NCI-H2171 (cell line): ENCODE measurements around the gene POU5F1.
A peak's percentile ranks its signal among the peaks of the same experiment; 100 is the strongest.
"Not testable (repeated sequence)": the region's sequence is repeated elsewhere in the genome, so short reads cannot be mapped to it uniquely, and the experiment has no call there.

Experiments used
- DNase-seq: peaks from one replicate; lab custom pipeline; 2025; lab: John Stamatoyannopoulos, UW

POU5F1 gene

GRCh38 chr6:31165064-31165832 is 5.2 kb downstream of the POU5F1 start:
- not testable (repeated sequence) for DNase-seq

GRCh38 chr6:31164475-31165063 is 5.9 kb downstream of the POU5F1 start:
- DNase-seq, result not testable (repeated sequence)

- no peak for DNase-seq
Measured at GRCh38 chr6:31163922-31164321, 6.6 kb downstream of the POU5F1 start.

DNA sequence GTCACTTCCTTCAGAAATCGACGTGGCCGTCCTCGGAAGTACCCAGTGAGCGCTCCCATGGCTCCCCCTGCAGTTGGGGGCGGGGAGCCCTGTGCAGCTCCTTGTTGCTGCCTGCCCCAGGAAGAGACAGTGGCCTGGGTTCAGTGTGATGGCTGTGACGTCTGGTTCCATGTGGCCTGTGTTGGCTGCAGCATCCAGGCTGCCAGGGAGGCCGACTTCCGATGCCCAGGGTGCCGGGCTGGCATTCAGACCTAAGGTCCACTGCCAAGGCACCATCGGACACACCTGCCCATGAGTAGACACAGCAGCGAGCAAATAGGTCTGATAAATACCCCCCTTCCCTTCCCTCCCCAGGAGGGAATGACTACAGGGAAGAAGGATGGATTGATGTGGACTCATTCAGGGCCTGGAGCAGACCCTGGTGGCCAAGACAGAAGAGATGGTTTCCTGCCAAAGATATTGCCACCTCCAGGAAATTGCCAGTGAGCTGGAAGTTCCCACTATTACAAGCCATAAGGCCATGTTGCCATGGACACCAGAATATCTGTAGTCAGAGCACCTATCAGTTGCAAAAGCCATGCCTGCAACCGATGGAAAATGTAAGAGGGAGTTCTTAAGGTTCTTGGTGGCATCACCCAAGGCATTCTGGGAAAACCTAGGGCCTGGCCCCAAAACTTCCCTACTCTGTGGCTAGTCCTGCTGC is 7.9 kb downstream of the POU5F1 start:
- no peak for DNase-seq

- no peak for DNase-seq
Measured at GRCh38 chr6:31161216-31162126, 9.0 kb downstream of the POU5F1 start.

DNA sequence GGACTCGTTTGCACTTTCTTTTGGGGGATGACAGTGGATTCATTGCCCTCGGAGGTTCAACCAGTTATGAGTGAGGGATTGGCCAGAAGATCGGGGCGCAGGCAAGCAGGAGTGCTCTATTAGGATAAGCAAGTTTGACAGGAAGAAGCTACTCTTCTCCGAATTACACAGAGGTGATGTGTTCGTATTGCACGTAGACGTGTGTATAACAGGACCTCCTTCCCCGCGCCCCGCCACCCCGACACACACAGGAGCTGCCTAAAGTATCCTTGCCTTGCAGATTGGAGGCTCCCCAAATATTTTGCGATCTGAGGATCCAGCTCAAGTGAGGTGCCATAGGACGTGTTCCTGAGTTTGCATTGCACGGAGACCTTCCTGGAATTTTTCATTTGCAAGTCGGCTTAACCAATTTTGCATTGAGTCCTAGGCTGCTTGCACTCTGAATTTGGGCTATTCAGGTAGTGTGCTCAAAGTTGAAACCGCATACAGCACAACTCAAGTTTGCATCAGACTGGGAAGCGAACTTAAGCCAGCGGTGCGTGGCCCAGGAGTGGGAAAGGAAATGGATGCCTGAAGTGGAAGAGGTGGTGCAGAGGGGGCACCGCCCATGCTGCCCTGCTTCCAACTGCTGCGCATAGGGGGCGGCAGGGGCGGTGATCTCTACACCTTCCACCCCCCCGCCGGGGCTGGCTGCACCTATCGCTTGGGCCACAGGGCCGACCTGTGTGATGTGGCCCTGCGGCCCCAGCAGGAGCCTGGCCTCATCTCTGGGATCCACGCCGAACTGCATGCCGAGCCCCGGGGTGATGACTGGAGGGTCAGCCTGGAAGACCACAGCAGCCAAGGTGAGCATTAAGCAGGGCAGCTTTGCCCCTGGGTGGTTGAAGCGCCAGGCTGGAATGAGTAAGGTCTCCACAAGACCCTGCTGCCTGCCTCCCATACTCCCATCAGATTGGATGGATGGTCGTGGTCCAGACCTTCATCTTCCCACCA is 11.3 kb downstream of the POU5F1 start:
- no peak for DNase-seq

- DNase-seq, result peak; percentile 98
Measured at GRCh38 chr6:31158140-31158862, 12.2 kb downstream of the POU5F1 start, which contains the start of gene TCF19. TCF19 (plus strand) TSS chr6:31158589; CDS start chr6:31159470, 881 bp downstream.

DNA sequence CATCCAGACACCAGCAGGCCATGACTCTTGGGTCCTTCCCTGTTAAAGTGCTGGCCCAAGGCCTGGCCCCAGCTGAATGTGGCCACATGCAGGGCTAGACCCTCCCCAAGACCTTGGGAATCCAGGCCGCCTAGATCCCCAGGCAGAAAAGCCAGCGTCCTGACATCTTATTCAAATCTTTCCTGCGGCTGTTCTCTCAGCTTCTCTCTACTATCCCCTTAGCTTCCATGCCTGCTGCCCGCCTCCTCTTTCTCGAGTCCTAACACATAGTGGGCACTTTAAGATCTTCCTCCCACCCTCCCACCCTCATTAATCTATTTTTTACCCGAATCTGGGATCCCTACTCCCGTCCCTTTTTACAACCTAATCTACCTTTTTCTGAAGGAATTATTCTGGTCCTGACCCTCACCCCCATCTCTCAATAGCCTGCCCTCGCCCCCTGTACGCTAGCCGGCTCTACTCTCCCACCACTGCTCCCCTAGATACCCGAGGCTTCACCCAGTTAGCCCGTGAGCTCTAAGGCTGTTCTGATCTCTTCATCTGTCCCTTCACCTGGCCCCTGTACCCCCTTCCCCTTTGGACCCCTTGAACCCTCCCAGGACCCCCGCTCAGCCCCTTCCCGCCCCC is 12.9 kb downstream of the POU5F1 start, which contains the start of gene CCHCR1:
TSS of gene CCHCR1 (minus strand) at position 290 of the 627 bp plus-strand sequence. CDS start at position 88, 202 bp downstream.
- DNase-seq, result no peak

- no peak for DNase-seq
Measured at GRCh38 chr6:31156641-31157040, 13.8 kb downstream of the POU5F1 start.

DNA sequence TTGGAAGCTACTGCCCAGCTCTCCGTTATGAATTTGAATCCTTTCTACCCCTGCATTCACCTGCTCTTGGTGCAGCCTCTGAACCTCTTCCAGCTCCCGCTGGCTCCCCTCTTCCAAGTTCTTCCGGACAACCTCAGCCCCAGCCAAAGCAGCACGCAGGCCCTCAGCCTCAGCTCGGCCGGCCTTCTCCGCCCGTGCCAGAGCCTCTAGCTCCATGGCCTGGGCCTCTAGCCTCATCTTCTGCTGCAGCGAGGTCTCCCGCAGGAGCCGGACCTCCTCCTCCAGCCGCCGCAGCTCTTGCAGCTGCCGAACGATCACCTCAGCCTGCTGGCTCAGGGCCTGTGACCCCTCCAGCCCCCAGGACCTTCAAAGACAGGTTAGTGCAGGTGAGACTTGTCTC is 16.0 kb downstream of the POU5F1 start:
- DNase-seq, result no peak

GRCh38 chr6:31152781-31153180 is 17.7 kb downstream of the POU5F1 start:
- no peak for DNase-seq

DNA sequence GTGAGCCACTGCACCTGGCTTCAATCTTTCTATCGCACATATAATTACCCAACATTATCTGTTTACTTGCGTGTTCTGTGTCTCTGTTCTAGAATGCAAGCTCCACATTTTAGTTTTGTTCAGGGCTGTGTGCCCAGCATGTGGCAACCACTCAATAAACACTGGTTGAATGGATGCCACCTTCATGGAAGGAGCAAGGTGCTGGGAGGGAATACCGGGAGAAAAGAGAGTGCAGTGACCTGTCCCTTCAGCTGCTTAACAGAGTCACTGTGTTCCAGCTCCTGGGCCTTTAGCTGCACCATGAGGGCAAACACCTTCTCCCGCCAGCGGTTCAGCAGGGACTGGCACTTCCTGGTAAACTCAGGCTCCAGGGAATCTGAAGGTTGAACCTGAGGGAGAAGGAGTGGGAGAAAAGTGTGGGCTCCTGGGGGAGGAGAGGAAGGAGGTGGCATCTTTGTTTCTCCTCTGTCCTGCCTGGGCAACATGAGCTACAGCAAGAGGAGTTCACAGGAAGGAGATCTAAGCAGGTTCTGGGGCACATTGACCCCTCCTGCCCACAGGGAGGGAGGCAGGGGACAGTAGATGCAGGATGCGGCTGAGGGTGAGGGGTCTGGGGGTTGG is 20.5 kb downstream of the POU5F1 start:
- DNase-seq, result no peak

- no peak for DNase-seq
Measured at GRCh38 chr6:31145386-31145785, 25.1 kb downstream of the POU5F1 start.

- no peak for DNase-seq
Measured at GRCh38 chr6:31144970-31145340, 25.5 kb downstream of the POU5F1 start.

- DNase-seq, result no peak
Measured at GRCh38 chr6:31144296-31144969, 26.0 kb downstream of the POU5F1 start.

DNA sequence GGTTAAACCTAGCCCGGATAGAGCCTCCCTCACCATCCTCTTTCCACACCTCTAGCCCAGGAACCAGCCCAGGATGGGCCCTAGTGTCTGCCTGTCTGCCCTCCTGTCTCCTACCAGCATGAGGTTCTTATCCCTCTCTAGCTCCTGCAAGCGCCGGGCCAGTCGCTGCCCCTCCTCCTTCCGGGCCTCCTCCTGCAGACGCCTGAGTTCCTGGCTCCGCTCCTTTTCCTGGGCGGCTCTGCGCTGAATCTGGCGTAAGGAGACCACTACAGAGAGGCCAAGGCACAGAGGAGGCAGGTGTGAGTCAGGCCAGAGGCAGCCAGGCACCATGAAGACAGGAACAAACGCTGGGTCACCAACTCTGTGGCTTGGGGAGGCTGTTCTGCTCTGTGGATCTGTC is 27.3 kb downstream of the POU5F1 start:
- no peak for DNase-seq

DNA sequence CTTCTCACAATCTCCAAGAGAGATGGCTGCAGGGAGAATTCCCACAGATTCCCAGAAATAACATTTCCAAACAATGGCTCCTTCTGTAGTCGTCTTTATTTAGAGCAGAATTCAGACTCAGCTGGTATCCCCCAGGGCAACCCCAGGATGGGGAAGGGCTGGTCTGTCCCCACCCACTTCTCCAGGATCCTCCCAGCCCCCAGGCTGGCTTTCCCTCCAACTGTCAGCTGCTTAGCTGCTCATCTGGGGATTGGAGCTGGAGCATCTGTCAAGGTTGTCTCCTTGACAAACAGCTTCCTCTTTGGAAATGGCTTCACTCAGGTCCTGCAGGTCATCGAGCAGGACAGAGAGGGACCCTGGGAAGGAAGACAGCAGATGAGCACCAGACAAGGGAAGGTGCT is 28.1 kb downstream of the POU5F1 start:
- peak; percentile 8 for DNase-seq

DNA sequence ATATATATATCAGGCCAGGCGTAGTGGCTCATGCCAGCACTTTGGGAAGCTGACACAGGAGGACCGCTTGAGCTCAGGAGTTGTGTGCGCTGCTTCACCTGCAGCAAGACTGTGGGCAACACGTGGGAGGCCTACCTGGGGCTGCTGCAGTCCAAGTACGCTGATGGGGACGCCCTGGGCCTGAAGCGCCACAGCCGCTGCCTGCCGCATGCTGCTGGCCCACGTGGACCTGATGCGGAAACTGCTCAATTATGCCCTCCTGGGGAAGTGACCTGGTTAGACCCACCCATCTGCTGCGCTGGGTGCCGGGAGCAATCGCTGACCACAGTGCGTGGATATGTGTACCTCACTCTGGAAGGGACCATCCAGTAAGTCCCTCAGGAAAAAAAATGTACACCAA is 29.8 kb downstream of the POU5F1 start:
- no peak for DNase-seq
